Hepatocyte (in vitro differentiated cells): ENCODE measurements around the gene C6orf132. TPM values are rescaled to one million over a fixed set of nuclear protein-coding genes. Genes with fewer than 3 reads are reported as not detected.

Experiments used
- DNase-seq: peaks from one replicate; pipeline ENCODE4 v3.0.0-alpha.2; 2016; ENCODE audit warnings: low spot score
- H2AFZ ChIP-seq: fragments of 200-600 bp; sonication (generic); 2 replicates; pipeline ENCODE4 v1.6.0; 2016; ENCODE audit warnings: antibody characterized with exemption, mild to moderate bottlenecking
- H3K27ac ChIP-seq: fragments of 200-600 bp; sonication (generic); 2 replicates; pipeline ENCODE4 v1.5.1; 2016; ENCODE audit warnings: mild to moderate bottlenecking
- H3K27me3 ChIP-seq: fragments of 200-600 bp; sonication (generic); 2 replicates; pipeline ENCODE4 v1.6.1; 2016
- H3K36me3 ChIP-seq: fragments of 200-600 bp; sonication (generic); replicated peaks from 2 replicates; pipeline ENCODE4 v1.5.1; 2016; ENCODE audit warnings: low read depth; ENCODE audit not compliant: insufficient read depth
- H3K4me1 ChIP-seq: fragments of 200-600 bp; sonication (generic); 2 replicates; pipeline ENCODE4 v1.5.1; 2016; ENCODE audit warnings: mild to moderate bottlenecking, moderate library complexity; ENCODE audit not compliant: insufficient read depth
- H3K4me2 ChIP-seq: fragments of 200-600 bp; sonication (generic); 2 replicates; pipeline ENCODE4 v1.6.0; 2016
- H3K4me3 ChIP-seq: fragments of 200-600 bp; sonication (generic); 2 replicates; pipeline ENCODE4 v1.5.1; 2016; ENCODE audit warnings: mild to moderate bottlenecking
- H3K79me2 ChIP-seq: fragments of 200-600 bp; sonication (generic); 2 replicates; pipeline ENCODE4 v1.6.0; 2017; ENCODE audit warnings: mild to moderate bottlenecking
- H3K9me2 ChIP-seq: fragments of 200-600 bp; sonication (generic); replicated peaks from 2 replicates; pipeline ENCODE4 v1.6.0; 2017; ENCODE audit warnings: mild to moderate bottlenecking; ENCODE audit not compliant: insufficient read depth
- H3K9me3 ChIP-seq: fragments of 200-600 bp; sonication (generic); 2 replicates; pipeline ENCODE4 v1.5.1; 2016; ENCODE audit warnings: low read depth, mild to moderate bottlenecking
- H4K20me1 ChIP-seq: fragments of 200-600 bp; sonication (generic); 2 replicates; pipeline ENCODE4 v1.6.0; 2016; ENCODE audit warnings: mild to moderate bottlenecking; ENCODE audit not compliant: insufficient read depth, poor library complexity, severe bottlenecking
- EZH2 ChIP-seq: fragments of 200-600 bp; sonication (generic); IDR thresholded peaks from 2 replicates; pipeline ENCODE4 v1.6.1; 2016; ENCODE audit warnings: antibody characterized with exemption, mild to moderate bottlenecking, borderline replicate concordance
- EZH2phosphoT487 ChIP-seq: fragments of 200-600 bp; sonication (generic); IDR thresholded peaks from one replicate; pipeline ENCODE4 v1.6.1; 2018; ENCODE audit warnings: antibody characterized with exemption, mild to moderate bottlenecking, low read depth, moderate library complexity; ENCODE audit not compliant: unreplicated experiment, severe bottlenecking
- WGBS: methylation state at CpG from one replicate; pipeline ENCODE4 v1.1.6; 2016; ENCODE audit warnings: low lambda C conversion rate; ENCODE audit errors: missing lambda C conversion rate; 5-methylcytosine and 5-hydroxymethylcytosine counted together
- polyA plus RNA-seq: library from polyadenylated mRNA; unstranded; fragments of >200 nt; fragmentation: Nextera tagmentation; extraction: Ambion mirVana; gene quantifications from 2 replicates; pipeline ENCODE4 v1.2.1, GENCODE V29; 2016
- total RNA-seq: library from RNA; depleted of rRNA; stranded (reverse); fragments of >200 nt; gene quantifications from 2 replicates; pipeline ENCODE4 v1.2.3, GENCODE V29; 2014
- TF ChIP-seq, protein P1 (sequence below): fragments of 200-600 bp; sonication (generic); IDR thresholded peaks from 2 replicates; pipeline ENCODE4 v1.5.1; 2016; ENCODE audit warnings: antibody characterized with exemption, mild to moderate bottlenecking; ENCODE audit not compliant: poor library complexity

C6orf132 gene
- total and polyA plus RNA-seq, 2 experiments from 2014 or later: 10.5 to 12.5 TPM

DNA sequence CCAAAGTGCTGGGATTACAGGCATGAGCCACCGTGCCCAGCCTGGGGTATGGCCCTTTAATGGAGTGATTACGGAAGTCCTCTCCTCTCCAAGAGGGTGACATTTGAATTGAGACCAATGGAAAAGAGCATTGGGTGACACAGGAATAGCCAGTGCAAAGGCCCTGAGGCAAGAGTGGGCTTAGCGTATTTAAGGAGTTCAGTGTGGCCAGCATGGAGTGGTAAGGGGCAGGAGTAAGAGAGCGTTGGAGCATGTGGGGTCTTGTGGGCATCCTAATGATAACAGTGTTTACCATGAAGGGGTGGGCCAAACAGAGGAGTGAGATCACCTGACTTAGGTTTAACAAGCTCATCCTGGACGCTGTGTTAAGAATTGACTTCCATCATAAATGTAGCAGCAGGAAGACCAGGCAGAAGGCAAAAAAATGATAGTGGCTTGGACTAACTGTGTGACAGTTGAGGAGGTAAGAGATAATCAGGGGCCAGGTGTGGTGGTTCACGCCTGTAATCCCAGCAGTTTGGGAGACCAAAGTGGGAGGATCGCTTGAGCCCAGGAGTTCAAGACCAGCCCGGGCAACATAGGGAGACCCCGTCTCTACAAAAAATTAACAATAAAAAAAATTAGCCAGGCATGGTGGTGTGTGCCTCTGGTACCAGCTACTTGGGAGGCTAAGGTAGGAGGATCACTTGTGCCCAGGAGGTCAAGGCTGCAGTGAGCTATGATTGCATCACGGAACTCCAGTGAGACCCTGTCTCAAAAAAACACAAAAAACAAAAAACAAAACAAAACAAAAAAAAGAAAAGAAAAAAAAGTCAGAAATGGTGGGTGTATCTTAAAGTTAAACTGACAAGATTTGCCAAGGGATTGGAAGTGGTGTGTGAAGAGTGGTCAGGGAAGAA, 51.4 kb downstream of the C6orf132 start:
- WGBS: 92% methylated on average over 10 of the region's 10 CpGs
- Histone ChIP-seq H3K27ac (no peak overlapping the region), H3K4me3 (no peak overlapping the region), H4K20me1 (no peaks in the 10 kb centered on the region), H2AFZ (no peak overlapping the region), H3K36me3 (no peaks in the 10 kb centered on the region), H3K4me2 (no peak overlapping the region), H3K79me2 (no peaks in the 10 kb centered on the region), H3K27me3 (no peaks in the 10 kb centered on the region), H3K4me1 (no peaks in the 10 kb centered on the region), H3K9me3 (no peaks in the 10 kb centered on the region), H3K9me2 (no peaks in the 10 kb centered on the region)
- DNase-seq: no peak
- TF ChIP-seq, protein P1, sequence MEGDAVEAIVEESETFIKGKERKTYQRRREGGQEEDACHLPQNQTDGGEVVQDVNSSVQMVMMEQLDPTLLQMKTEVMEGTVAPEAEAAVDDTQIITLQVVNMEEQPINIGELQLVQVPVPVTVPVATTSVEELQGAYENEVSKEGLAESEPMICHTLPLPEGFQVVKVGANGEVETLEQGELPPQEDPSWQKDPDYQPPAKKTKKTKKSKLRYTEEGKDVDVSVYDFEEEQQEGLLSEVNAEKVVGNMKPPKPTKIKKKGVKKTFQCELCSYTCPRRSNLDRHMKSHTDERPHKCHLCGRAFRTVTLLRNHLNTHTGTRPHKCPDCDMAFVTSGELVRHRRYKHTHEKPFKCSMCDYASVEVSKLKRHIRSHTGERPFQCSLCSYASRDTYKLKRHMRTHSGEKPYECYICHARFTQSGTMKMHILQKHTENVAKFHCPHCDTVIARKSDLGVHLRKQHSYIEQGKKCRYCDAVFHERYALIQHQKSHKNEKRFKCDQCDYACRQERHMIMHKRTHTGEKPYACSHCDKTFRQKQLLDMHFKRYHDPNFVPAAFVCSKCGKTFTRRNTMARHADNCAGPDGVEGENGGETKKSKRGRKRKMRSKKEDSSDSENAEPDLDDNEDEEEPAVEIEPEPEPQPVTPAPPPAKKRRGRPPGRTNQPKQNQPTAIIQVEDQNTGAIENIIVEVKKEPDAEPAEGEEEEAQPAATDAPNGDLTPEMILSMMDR: no peak
- TF ChIP-seq EZH2 (no peak), EZH2phosphoT487 (no peak)

DNA sequence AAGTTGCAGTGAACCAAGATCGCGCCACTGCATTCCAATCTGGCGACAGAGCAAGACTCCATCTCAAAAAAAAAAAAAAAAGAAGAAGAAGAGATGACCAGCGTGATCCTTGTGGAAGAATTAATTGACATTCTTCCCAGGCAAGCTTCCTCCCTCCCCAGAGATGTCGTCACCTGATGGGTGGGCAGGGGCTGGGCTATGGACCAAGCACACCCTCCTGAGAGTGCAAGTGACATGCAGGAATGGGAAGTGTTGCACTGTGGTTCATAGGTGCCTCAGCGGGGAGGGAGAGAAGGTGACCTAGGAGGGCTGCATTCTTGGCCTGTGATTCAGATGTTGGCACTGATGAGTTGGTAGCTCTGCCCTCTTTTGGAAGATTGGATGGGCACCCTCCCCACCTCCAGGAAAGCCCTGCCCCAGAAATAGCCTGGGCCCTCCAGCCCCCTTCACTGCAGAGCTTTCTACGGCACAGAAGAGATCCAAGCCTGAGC, 54.3 kb downstream of the C6orf132 start:
- no peaks in the 10 kb centered on the region for H3K9me3 ChIP-seq
- TF ChIP-seq, protein P1: no peak
- TF ChIP-seq EZH2phosphoT487 (no peak), EZH2 (no peak)
- H4K20me1 ChIP-seq: no peaks in the 10 kb centered on the region
- H3K27me3 ChIP-seq: no peaks in the 10 kb centered on the region
- H3K4me1 ChIP-seq: no peaks in the 10 kb centered on the region
- H3K79me2 ChIP-seq: no peaks in the 10 kb centered on the region
- no peak overlapping the region for H2AFZ ChIP-seq
- H3K4me3 ChIP-seq: no peak overlapping the region
- no peaks in the 10 kb centered on the region for H3K9me2 ChIP-seq
- WGBS: 73% methylated on average over 6 of the region's 7 CpGs
- no peak for DNase-seq
- H3K36me3 ChIP-seq: no peaks in the 10 kb centered on the region
- H3K4me2 ChIP-seq: no peak overlapping the region
- H3K27ac ChIP-seq: no peak overlapping the region

GRCh38 chr6:42086046-42087035, 56.1 kb downstream of the C6orf132 start:
- Histone ChIP-seq H3K4me3 (no peak overlapping the region), H3K9me2 (no peaks in the 10 kb centered on the region), H3K27me3 (no peaks in the 10 kb centered on the region), H3K79me2 (no peaks in the 10 kb centered on the region), H4K20me1 (no peaks in the 10 kb centered on the region), H3K27ac (no peak overlapping the region), H3K4me2 (no peak overlapping the region), H3K36me3 (no peaks in the 10 kb centered on the region), H3K9me3 (no peaks in the 10 kb centered on the region), H2AFZ (no peak overlapping the region), H3K4me1 (no peaks in the 10 kb centered on the region)
- no peak for TF ChIP-seq EZH2phosphoT487
- no peak for TF ChIP-seq EZH2
- TF ChIP-seq, protein P1: peak; percentile 7
- no peak for DNase-seq
- 86% methylated on average over 22 of the region's 22 CpGs for WGBS
